ENCODE data around the gene CD86. TPM values are rescaled to one million over a fixed set of nuclear protein-coding genes. Genes with fewer than 3 reads are reported as not detected.

CD86 gene
- total RNA-seq, 1 experiment from 2014 or later: not detected

DNA sequence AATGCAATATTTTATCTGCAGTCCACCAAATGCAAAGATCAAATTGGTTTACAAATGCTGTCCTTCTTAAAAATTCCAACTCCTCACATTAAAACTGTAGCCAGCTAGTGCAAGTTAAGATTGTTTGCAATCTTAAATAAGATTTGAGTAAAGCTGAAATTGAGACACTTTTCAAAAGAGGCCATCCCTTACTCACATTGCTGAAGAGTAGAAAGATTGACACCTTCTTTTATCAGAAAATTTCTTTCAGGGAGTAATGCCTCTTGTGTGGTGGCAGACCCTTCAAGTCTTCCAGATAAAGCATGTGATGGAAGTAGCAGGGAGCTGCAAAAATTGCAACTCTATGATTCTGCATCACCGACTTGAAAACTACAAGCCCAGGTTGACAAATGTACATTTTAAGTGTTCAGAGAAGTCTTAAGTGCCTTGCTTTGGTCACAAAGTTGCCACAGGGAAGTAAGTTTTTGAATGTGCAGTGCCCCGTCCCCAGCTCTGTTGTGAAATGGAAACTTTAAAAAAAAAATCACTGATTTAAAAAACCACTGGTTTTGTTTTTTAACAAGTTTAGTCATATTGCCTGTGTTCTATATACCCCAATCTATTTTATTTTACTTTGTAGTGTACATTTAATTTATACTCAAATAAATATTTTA is 12.6 kb downstream of the CD86 start:
- ChIA-PET RAD21 (ENCODE audit: low non-redundant PET in 1 of 2, low total read pairs in 2 of 2, uncharacterized antibody in 2 of 2, unreplicated experiment in 2 of 2) (no interaction called here), CTCF (no interaction called here), POLR2A (no interaction called here)
- Histone ChIP-seq H3K36me3 (ENCODE audit: control insufficient read depth in 1 of 2, insufficient read depth in 2 of 2, low read length in 2 of 2) (no peaks in the 10 kb centered on the region), H4K20me1 (ENCODE audit: insufficient read depth) (no peaks in the 10 kb centered on the region), H3K4me2 (ENCODE audit: low read length) (no peak overlapping the region), H3K27me3 (ENCODE audit: insufficient read depth, low read length) (no peaks in the 10 kb centered on the region), H3K9ac (ENCODE audit: low read length) (no peak overlapping the region), H3K4me3 (replicated peaks in 1 of 2; ENCODE audit: low read depth in 1 of 2, low read length in 2 of 2) (no peak overlapping the region), H3K9me2 (ENCODE audit: insufficient read depth) (no peaks in the 10 kb centered on the region), H2AFZ (ENCODE audit: low read depth, low read length, poor library complexity, severe bottlenecking) (no peak overlapping the region), H3K4me1 (ENCODE audit: control insufficient read depth in 1 of 2, insufficient read depth in 2 of 2, low read length in 2 of 2) (no peaks in the 10 kb centered on the region), H3K27ac (ENCODE audit: low read depth, low read length) (no peak overlapping the region), H3K79me2 (ENCODE audit: insufficient read depth, low read length) (no peaks in the 10 kb centered on the region), H3K9me3 (ENCODE audit: control insufficient read depth in 1 of 2, insufficient read depth in 1 of 2, low read depth in 1 of 2, low read length in 2 of 2) (no peaks in the 10 kb centered on the region)
- ATAC-seq (no peak), DNase-seq (ENCODE audit: low read depth, low spot score) (no peak)
- no TSS peak for BruUV-seq (replicated peaks)
- TF ChIP-seq, protein P1, sequence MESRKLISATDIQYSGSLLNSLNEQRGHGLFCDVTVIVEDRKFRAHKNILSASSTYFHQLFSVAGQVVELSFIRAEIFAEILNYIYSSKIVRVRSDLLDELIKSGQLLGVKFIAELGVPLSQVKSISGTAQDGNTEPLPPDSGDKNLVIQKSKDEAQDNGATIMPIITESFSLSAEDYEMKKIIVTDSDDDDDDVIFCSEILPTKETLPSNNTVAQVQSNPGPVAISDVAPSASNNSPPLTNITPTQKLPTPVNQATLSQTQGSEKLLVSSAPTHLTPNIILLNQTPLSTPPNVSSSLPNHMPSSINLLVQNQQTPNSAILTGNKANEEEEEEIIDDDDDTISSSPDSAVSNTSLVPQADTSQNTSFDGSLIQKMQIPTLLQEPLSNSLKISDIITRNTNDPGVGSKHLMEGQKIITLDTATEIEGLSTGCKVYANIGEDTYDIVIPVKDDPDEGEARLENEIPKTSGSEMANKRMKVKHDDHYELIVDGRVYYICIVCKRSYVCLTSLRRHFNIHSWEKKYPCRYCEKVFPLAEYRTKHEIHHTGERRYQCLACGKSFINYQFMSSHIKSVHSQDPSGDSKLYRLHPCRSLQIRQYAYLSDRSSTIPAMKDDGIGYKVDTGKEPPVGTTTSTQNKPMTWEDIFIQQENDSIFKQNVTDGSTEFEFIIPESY (IDR thresholded peaks at IDR 0.05; ENCODE audit: extremely low read depth, insufficient replicate concordance, low read length): no peak
- TF ChIP-seq CEBPB (IDR thresholded peaks at IDR 0.05; ENCODE audit: low read depth) (no peak), POLR2AphosphoS5 (IDR thresholded peaks at IDR 0.05; ENCODE audit: low read depth, low read length) (no peak), RAD21 (IDR thresholded peaks at IDR 0.05; ENCODE audit: low read depth) (no peak), CBX3 (IDR thresholded peaks at IDR 0.05; ENCODE audit: low read depth) (no peak), EZH2 (IDR thresholded peaks at IDR 0.05) (no peak), POLR2A (IDR thresholded peaks at IDR 0.05; ENCODE audit: borderline replicate concordance, extremely low read depth, insufficient read depth, insufficient read length) (no peak)
- TF ChIP-seq, protein P2, sequence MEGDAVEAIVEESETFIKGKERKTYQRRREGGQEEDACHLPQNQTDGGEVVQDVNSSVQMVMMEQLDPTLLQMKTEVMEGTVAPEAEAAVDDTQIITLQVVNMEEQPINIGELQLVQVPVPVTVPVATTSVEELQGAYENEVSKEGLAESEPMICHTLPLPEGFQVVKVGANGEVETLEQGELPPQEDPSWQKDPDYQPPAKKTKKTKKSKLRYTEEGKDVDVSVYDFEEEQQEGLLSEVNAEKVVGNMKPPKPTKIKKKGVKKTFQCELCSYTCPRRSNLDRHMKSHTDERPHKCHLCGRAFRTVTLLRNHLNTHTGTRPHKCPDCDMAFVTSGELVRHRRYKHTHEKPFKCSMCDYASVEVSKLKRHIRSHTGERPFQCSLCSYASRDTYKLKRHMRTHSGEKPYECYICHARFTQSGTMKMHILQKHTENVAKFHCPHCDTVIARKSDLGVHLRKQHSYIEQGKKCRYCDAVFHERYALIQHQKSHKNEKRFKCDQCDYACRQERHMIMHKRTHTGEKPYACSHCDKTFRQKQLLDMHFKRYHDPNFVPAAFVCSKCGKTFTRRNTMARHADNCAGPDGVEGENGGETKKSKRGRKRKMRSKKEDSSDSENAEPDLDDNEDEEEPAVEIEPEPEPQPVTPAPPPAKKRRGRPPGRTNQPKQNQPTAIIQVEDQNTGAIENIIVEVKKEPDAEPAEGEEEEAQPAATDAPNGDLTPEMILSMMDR (IDR thresholded peaks at IDR 0.05 in 2 of 3, conservative IDR thresholded peaks at IDR 0.05 in 1 of 3; ENCODE audit: borderline replicate concordance in 1 of 3, insufficient read depth in 1 of 3, low read depth in 2 of 3, low read length in 2 of 3): no peak
- intact Hi-C loops (cut with micrococcal nuclease): no loop called here

Data from HCT116 (cell line).